22Rv1 (cell line): ENCODE data around the gene CEP70.
"Not testable (repeated sequence)": the region's sequence is repeated elsewhere in the genome, so short reads cannot be mapped to it uniquely, and the experiment has no call there.

Source experiments
- H3K27ac ChIP-seq: fragments of 450-650 bp; 2 replicates; pipeline ENCODE4 v1.5.1; 2017
- CTCF ChIP-seq: fragments of 450-650 bp; IDR thresholded peaks from 2 replicates; pipeline ENCODE4 v1.5.1; 2017; ENCODE audit warnings: mild to moderate bottlenecking
- ZFX ChIP-seq: fragments of 450-650 bp; IDR thresholded peaks from 2 replicates; pipeline ENCODE4 v1.6.1; 2017; ENCODE audit warnings: antibody characterized with exemption, borderline replicate concordance

The CEP70 gene

DNA sequence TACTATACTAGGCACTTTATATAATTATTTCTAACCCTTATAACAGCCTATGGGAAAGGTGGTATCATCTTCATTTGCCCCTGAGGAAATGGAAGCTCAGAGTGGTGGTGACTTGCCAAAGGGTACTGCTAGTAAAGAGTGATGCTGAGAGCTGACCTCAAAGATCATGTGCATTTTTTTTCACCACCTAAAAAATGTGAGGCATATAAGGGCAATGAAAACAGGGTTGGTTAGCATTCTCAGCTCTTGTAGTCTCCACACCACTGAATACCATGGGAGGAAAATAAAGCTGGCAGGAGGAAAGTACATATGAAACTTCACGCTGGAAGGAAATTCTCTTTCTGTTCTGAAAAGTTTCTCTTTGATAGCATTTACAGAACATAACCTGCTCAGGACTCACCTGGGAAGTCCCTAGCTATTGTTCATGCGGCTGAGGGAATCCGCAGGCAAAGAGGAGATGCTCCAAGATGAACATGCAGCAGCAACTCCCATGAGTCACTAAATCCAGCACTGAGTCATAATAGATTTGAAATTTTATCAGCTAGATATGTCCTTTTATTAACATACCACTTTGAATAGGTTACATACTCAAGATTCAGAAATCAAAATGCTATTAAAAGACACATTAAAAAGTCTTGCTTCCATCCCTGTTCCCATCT, 31.8 kb upstream of the CEP70 start:
- no peak overlapping the region for H3K27ac ChIP-seq

GRCh38 chr3:138624518-138624917, 30.5 kb upstream of the CEP70 start:
- TF ChIP-seq CTCF (no peak), ZFX (no peak)
- no peak overlapping the region for H3K27ac ChIP-seq

More for the DNA sequence above, 31.8 kb upstream of the CEP70 start:
- TF ChIP-seq CTCF (no peak), ZFX (no peak)

DNA sequence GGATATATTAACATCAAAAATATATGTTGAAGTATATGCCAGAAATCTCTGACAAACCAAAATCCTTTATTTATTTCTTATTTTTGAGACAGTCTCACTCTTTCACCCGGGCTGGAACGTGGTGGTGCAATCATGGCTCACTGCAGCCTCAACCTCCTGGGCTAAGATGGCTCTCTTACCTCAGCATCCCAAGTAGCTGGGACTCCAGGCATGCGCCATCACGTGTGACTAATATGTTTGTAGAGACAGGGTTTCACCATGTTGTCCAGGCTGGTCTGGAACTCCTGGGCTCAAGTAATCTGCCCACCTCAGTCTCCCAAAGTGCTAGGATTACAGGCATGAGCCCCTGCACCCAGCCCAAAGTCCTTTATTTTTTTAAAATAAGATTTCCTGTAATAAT, 26.4 kb upstream of the CEP70 start:
- H3K27ac ChIP-seq, result no peak overlapping the region
- TF ChIP-seq CTCF, result no peak
- no peak for TF ChIP-seq ZFX

DNA sequence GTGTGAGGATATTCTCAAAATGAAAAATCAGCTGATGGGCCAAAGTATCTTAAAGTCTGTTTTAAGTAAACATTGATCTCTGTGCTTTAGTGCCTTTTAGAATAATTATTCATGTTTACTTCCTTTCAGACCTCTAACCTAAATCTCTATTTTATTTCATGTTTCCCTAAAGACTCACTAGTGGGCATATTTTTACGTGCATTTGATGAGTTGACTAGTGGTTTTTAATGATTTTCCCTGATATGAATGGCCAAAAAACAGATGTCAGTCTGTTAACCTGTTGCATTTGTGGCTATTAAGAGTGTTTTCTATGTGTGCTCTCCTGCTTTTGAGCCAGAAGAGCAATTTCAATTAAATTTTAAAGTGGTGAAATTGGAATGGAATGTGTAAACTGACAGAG, 21.4 kb upstream of the CEP70 start:
- no peak overlapping the region for H3K27ac ChIP-seq
- no peak for TF ChIP-seq ZFX
- no peak for TF ChIP-seq CTCF

GRCh38 chr3:138609898-138610266, 15.8 kb upstream of the CEP70 start:
- TF ChIP-seq CTCF (no peak), ZFX (no peak)
- H3K27ac ChIP-seq, result peak overlapping the region; percentile 90

DNA sequence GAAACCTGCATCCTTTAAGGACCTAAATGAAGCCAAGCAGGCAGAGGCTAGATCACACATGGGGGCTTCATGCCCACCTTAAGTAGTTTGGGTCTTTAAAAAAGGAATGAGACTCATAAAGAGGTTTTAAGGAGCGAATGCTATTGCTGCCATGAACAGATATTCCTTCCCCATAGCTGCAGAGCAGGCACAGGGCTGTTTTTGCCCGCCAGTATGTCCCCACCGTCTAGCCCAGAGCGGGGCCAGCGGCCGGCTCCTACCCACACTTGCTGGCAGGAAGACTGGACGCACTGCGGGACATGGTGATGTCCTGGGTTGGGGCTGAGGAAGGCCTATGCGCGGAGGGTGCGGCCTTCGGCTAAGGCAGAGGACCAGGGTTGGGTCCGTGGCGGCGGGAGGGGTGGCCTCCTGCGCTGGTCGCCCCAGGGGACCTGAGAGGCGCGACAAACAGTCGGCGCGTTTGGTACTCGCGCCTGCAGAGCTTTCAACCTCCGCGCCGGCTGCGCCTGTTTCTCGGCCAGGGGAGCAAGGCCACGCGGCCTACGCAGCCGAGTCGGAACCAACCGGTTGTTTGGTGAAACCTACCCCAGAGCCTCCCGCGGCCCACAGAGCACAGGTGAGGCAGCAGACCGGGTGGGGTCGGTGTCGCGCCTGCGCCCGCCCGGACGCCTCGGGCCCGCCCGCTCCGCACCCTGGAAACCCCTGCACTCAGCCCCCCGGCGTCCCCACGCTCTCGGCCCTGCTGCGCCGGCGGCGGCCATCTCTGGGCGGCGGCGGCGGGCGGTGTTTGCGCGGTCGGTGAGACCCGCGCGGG, 14.5 kb upstream of the CEP70 start, which contains the start of gene FAIM:
FAIM (plus strand) TSS at position 450 of the 814 bp plus-strand sequence. CDS start 10,956 bp downstream, outside the sequence.
- no peak for TF ChIP-seq CTCF
- peak; percentile 62; the same call in 1 of the 2 replicates for TF ChIP-seq ZFX
- H3K27ac ChIP-seq, result peak within 1 kb of the TSS; percentile 90

- H3K27ac ChIP-seq, result not testable (repeated sequence)
Measured at GRCh38 chr3:138604106-138604595, 10.1 kb upstream of the CEP70 start.

DNA sequence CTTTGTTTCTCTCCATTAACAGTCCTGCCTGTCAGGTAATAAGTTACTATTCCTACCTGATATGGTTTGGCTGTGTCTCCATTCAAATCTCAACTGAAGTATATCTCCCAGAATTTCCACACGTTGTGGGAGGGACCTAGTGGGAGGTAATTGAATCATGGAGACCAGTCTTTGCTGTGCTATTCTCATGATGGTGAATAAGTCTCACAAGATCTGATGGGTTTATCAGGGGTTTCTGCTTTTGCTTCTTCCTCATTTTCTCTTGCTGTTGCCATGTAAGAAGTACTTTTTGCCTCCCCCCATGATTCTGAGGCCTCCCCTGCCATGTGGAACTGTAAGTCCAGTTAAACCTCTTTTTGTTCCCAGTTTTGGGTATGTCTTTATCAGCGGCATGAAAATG, 7.6 kb upstream of the CEP70 start:
- H3K27ac ChIP-seq, result not testable (repeated sequence)
